ENCODE data around the gene SLC22A3.
"Not testable (repeated sequence)": the region's sequence is repeated elsewhere in the genome, so short reads cannot be mapped to it uniquely, and the experiment has no call there.

Gene SLC22A3

GRCh38 chr6:160469153-160469552, 121.0 kb downstream of the SLC22A3 start:
- Histone ChIP-seq H3K9me3 (ENCODE audit: insufficient read depth, low read length) (no peaks in the 10 kb centered on the region), H3K4me1 (ENCODE audit: insufficient read depth, insufficient read length) (no peaks in the 10 kb centered on the region), H3K27me3 (ENCODE audit: insufficient read depth, insufficient read length) (no peaks in the 10 kb centered on the region), H3K4me3 (ENCODE audit: insufficient read length, low read depth) (no peak overlapping the region), H3K9ac (ENCODE audit: insufficient read length, low read depth) (no peak overlapping the region), H3K36me3 (ENCODE audit: insufficient read depth, insufficient read length, low read length) (no peaks in the 10 kb centered on the region)
- DNase-seq (ENCODE audit: low read depth, low spot score): no peak
- TF ChIP-seq YY1 (IDR thresholded peaks at IDR 0.05; ENCODE audit: insufficient read depth, insufficient read length) (no peak), ZNF274 (IDR thresholded peaks at IDR 0.05; ENCODE audit: low read depth, low read length) (no peak)

DNA sequence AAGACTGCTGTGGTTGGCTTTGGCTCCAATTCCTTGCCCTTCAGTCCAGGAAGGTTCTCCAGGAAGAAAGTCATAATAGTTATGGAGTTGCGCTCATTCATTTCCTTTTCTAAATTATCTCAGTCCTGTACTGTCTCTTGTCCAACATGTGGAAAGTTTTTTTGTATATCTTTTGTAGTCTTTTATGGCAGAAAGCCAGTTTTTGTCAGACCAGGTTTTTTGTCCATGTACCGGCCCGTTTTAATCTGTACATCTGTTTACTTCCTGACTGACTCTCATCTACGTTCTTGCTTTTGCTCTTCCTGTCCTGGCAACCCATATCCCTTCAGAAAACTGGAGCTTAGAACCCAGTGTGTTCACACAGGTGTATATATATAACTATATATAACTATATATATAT, 127.9 kb downstream of the SLC22A3 start:
- H3K36me3 ChIP-seq (ENCODE audit: insufficient read depth, insufficient read length, low read length); H3K4me1 ChIP-seq (ENCODE audit: insufficient read depth, insufficient read length); H3K9me3 ChIP-seq (ENCODE audit: insufficient read depth, low read length); H3K27me3 ChIP-seq (ENCODE audit: insufficient read depth, insufficient read length); H3K4me3 ChIP-seq (ENCODE audit: insufficient read length, low read depth); H3K9ac ChIP-seq (ENCODE audit: insufficient read length, low read depth); DNase-seq (ENCODE audit: low read depth, low spot score): not testable (repeated sequence)

DNA sequence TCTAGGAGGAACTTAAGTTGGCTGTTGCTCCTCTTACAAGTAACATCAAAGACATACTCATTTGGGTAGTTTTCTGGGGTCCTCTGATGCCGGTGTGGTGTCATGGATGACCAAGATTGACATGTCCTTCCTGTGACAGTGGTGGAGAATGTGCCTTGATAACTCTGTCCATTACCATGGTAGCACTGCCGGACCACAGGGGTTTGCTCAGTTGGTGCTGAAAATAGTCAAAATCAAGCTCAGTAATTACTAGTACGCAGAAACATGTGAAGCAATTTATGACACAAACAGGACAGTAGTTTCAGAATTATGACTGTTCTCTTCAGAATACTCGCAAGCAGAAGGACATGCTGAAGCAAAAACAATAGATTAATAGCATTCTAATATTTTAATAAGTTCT, 128.9 kb downstream of the SLC22A3 start:
- DNase-seq (ENCODE audit: low read depth, low spot score); H3K4me3 ChIP-seq (ENCODE audit: insufficient read length, low read depth); H3K9me3 ChIP-seq (ENCODE audit: insufficient read depth, low read length); H3K9ac ChIP-seq (ENCODE audit: insufficient read length, low read depth); H3K4me1 ChIP-seq (ENCODE audit: insufficient read depth, insufficient read length); H3K27me3 ChIP-seq (ENCODE audit: insufficient read depth, insufficient read length): not testable (repeated sequence)
- H3K36me3 ChIP-seq (ENCODE audit: insufficient read depth, insufficient read length, low read length): peaks cover 10% of the 10 kb centered on the region

DNA sequence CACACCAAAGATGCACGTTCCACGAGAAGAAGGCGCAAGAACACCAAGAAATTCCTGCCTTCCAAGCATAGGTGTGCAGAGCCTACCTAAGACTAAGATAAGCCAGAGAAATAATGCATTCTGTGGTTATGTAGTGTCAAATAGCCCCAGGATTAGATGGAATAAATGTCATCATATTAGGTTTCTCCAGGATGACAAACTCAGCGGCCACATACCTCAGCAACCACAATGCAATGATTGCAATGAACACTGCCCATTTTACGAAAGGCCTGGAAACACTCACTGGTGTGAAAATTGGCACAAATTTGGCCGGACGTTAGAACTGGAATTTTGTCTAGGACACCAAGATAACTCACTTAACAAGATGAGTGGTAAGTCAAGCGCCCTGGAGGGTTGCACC, 129.7 kb downstream of the SLC22A3 start:
- Histone ChIP-seq H3K27me3 (ENCODE audit: insufficient read depth, insufficient read length) (no peaks in the 10 kb centered on the region), H3K36me3 (ENCODE audit: insufficient read depth, insufficient read length, low read length) (peaks cover 18% of the 10 kb centered on the region)
- TF ChIP-seq ZNF274 (IDR thresholded peaks at IDR 0.05; ENCODE audit: low read depth, low read length) (no peak), SUZ12 (IDR thresholded peaks at IDR 0.05; ENCODE audit: extremely low read depth, insufficient read depth, insufficient read length) (no peak), YY1 (IDR thresholded peaks at IDR 0.05; ENCODE audit: insufficient read depth, insufficient read length) (no peak)

GRCh38 chr6:160487116-160487515, 138.9 kb downstream of the SLC22A3 start:
- Histone ChIP-seq H3K36me3 (ENCODE audit: insufficient read depth, insufficient read length, low read length) (peaks cover 44% of the 10 kb centered on the region), H3K9ac (ENCODE audit: insufficient read length, low read depth) (no peak overlapping the region), H3K4me3 (ENCODE audit: insufficient read length, low read depth) (no peak overlapping the region), H3K4me1 (ENCODE audit: insufficient read depth, insufficient read length) (no peaks in the 10 kb centered on the region), H3K9me3 (ENCODE audit: insufficient read depth, low read length) (no peaks in the 10 kb centered on the region), H3K27me3 (ENCODE audit: insufficient read depth, insufficient read length) (no peaks in the 10 kb centered on the region)
- TF ChIP-seq SUZ12 (IDR thresholded peaks at IDR 0.05; ENCODE audit: extremely low read depth, insufficient read depth, insufficient read length) (no peak), YY1 (IDR thresholded peaks at IDR 0.05; ENCODE audit: insufficient read depth, insufficient read length) (no peak), ZNF274 (IDR thresholded peaks at IDR 0.05; ENCODE audit: low read depth, low read length) (no peak)
- DNase-seq (ENCODE audit: low read depth, low spot score): no peak

More for the DNA sequence above, 129.7 kb downstream of the SLC22A3 start:
- no peaks in the 10 kb centered on the region for H3K9me3 ChIP-seq (ENCODE audit: insufficient read depth, low read length)
- no peak overlapping the region for H3K4me3 ChIP-seq (ENCODE audit: insufficient read length, low read depth)
- DNase-seq (ENCODE audit: low read depth, low spot score): no peak
- no peaks in the 10 kb centered on the region for H3K4me1 ChIP-seq (ENCODE audit: insufficient read depth, insufficient read length)
- no peak overlapping the region for H3K9ac ChIP-seq (ENCODE audit: insufficient read length, low read depth)

GRCh38 chr6:160489091-160489490, 140.9 kb downstream of the SLC22A3 start:
- Histone ChIP-seq H3K9ac (ENCODE audit: insufficient read length, low read depth) (no peak overlapping the region), H3K36me3 (ENCODE audit: insufficient read depth, insufficient read length, low read length) (peaks cover 32% of the 10 kb centered on the region), H3K4me1 (ENCODE audit: insufficient read depth, insufficient read length) (no peaks in the 10 kb centered on the region), H3K27me3 (ENCODE audit: insufficient read depth, insufficient read length) (no peaks in the 10 kb centered on the region), H3K4me3 (ENCODE audit: insufficient read length, low read depth) (no peak overlapping the region), H3K9me3 (ENCODE audit: insufficient read depth, low read length) (no peaks in the 10 kb centered on the region)
- TF ChIP-seq ZNF274 (IDR thresholded peaks at IDR 0.05; ENCODE audit: low read depth, low read length) (no peak), YY1 (IDR thresholded peaks at IDR 0.05; ENCODE audit: insufficient read depth, insufficient read length) (no peak), SUZ12 (IDR thresholded peaks at IDR 0.05; ENCODE audit: extremely low read depth, insufficient read depth, insufficient read length) (no peak)
- no peak for DNase-seq (ENCODE audit: low read depth, low spot score)

- H3K27me3 ChIP-seq (ENCODE audit: insufficient read depth, insufficient read length): no peaks in the 10 kb centered on the region
- no peak overlapping the region for H3K9ac ChIP-seq (ENCODE audit: insufficient read length, low read depth)
- no peak for DNase-seq (ENCODE audit: low read depth, low spot score)
- no peaks in the 10 kb centered on the region for H3K4me1 ChIP-seq (ENCODE audit: insufficient read depth, insufficient read length)
- TF ChIP-seq SUZ12 (IDR thresholded peaks at IDR 0.05; ENCODE audit: extremely low read depth, insufficient read depth, insufficient read length): no peak
- TF ChIP-seq YY1 (IDR thresholded peaks at IDR 0.05; ENCODE audit: insufficient read depth, insufficient read length): no peak
- TF ChIP-seq ZNF274 (IDR thresholded peaks at IDR 0.05; ENCODE audit: low read depth, low read length): no peak
- H3K9me3 ChIP-seq (ENCODE audit: insufficient read depth, low read length): no peaks in the 10 kb centered on the region
- H3K4me3 ChIP-seq (ENCODE audit: insufficient read length, low read depth): no peak overlapping the region
- peaks cover 20% of the 10 kb centered on the region for H3K36me3 ChIP-seq (ENCODE audit: insufficient read depth, insufficient read length, low read length)
Measured at GRCh38 chr6:160494576-160494975, 146.4 kb downstream of the SLC22A3 start.

DNA sequence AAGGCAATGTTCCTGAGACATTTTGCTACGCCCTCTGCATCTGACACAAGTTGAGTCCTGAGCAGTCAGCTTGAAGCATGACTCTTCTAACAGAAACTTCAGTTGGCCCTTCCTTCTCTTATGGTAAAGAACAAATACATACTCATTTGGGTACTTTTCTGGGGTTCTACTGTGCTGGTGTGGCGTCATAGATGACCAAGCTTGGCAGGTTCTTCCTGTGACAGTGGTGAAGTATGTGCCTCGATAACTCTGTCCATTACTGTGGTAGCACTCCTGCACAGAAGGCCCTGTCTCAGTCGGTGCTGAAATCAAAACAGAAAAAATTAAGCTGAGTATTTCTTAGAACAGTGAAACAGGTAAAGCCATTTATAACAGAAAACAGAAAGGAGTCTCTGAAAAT, 152.5 kb downstream of the SLC22A3 start:
- H3K4me3 ChIP-seq (ENCODE audit: insufficient read length, low read depth): no peak overlapping the region
- DNase-seq (ENCODE audit: low read depth, low spot score): no peak
- H3K4me1 ChIP-seq (ENCODE audit: insufficient read depth, insufficient read length): no peaks in the 10 kb centered on the region
- no peaks in the 10 kb centered on the region for H3K27me3 ChIP-seq (ENCODE audit: insufficient read depth, insufficient read length)
- H3K36me3 ChIP-seq (ENCODE audit: insufficient read depth, insufficient read length, low read length): peaks cover 20% of the 10 kb centered on the region
- H3K9me3 ChIP-seq (ENCODE audit: insufficient read depth, low read length): peaks cover 18% of the 10 kb centered on the region; the same call in 1 of the 2 replicates
- no peak overlapping the region for H3K9ac ChIP-seq (ENCODE audit: insufficient read length, low read depth)
- TF ChIP-seq SUZ12 (IDR thresholded peaks at IDR 0.05; ENCODE audit: extremely low read depth, insufficient read depth, insufficient read length) (no peak), ZNF274 (IDR thresholded peaks at IDR 0.05; ENCODE audit: low read depth, low read length) (no peak), YY1 (IDR thresholded peaks at IDR 0.05; ENCODE audit: insufficient read depth, insufficient read length) (no peak)
